ENCODE results near the gene POC1A. TPM values are rescaled to one million over a fixed set of nuclear protein-coding genes. Genes with fewer than 3 reads are reported as not detected.

POC1A gene
- total RNA-seq, 1 experiment from 2014 or later: 29.0 TPM

DNA sequence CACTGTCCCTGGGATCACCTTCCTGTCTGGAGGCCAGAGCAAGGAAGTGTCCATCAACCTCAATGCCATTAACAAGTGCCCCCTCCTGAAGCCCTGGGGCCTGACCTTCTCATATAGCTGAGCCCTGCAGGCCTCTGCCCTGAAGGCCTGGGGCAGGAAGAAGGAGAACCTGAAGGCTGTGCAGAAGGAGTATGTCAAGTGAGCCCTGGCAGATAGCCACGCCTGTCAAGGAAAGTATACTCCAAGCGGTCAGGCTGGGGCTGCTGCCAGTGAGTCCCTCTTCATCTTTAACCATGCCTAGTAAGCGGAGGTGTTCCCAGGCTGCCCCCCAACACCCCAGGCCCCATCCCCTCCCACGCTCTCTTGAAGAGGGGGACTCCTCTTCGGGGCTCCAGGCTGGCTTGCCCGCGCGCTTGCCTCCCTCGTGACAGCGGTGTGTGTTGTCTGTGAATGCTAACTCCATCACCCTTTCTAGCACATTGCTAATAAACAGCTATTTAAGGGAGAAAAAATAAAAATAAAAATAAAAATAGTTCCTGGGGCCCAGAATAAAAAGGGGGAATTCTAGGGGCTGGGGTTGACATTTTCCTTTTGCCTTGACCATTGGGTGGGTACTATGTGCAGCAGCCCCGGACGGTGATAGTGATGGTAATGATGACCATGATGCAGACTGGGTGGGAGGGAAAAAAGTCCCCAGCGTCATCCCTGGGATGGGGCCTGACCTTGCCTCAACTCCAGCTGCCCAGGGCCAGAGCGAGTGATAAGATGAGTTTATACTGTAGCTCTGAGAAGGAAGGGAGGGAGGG is 40.5 kb upstream of the POC1A start:
- no peak overlapping the region for H2BK5ac ChIP-seq (ENCODE audit: insufficient read length, low read length)
- H3K56ac ChIP-seq (ENCODE audit: insufficient read length, low read depth, low read length): no peak overlapping the region
- H3K27ac Mint-ChIP-seq: no peak overlapping the region
- H3K27ac ChIP-seq (ENCODE audit: insufficient read length, low read depth, low read length): no peak overlapping the region
- H3K4me1 Mint-ChIP-seq: peaks cover 19 to 26% of the 10 kb centered on the region in 2 experiments
- no peaks in the 10 kb centered on the region; the same call in 1 of the 2 replicates for H3K27me3 ChIP-seq (ENCODE audit: insufficient read depth, low read length)
- no CpG with 5 or more reads among the region's 14 CpGs for WGBS (ENCODE audit: extremely low coverage, insufficient read length, low lambda C conversion rate)
- peaks cover 3 to 8% (median 5%) of the 10 kb centered on the region in 3 experiments; a peak in 5 of 7 replicates for H3K36me3 Mint-ChIP-seq (ENCODE audit: insufficient read depth in 1 of 3, low read depth in 3 of 3)
- no peaks in the 10 kb centered on the region for H3K4me1 ChIP-seq (ENCODE audit: insufficient read depth, low read length)
- no peak overlapping the region for H4K8ac ChIP-seq (replicated peaks; ENCODE audit: insufficient read length, low read depth, low read length)
- H3K9me3 ChIP-seq (ENCODE audit: control insufficient read depth, low read depth, low read length): no peaks in the 10 kb centered on the region
- no peak overlapping the region for H3K4me2 ChIP-seq (ENCODE audit: insufficient read depth, insufficient read length, low read length)
- peaks cover 7% of the 10 kb centered on the region for H3K23me2 ChIP-seq (ENCODE audit: insufficient read length, low read depth, low read length, poor library complexity, severe bottlenecking)
- H2AK5ac ChIP-seq (ENCODE audit: insufficient read length, low read length): no peak overlapping the region
- no peaks in the 10 kb centered on the region for H3K9me3 Mint-ChIP-seq
- H3K27me3 Mint-ChIP-seq (ENCODE audit: low read depth): peaks cover 12% of the 10 kb centered on the region
- H3K79me1 ChIP-seq (ENCODE audit: insufficient read depth, low read depth, low read length, poor library complexity, severe bottlenecking): no peaks in the 10 kb centered on the region
- H3K4me3 Mint-ChIP-seq: no peak overlapping the region
- H2BK120ac ChIP-seq (ENCODE audit: low read depth, low read length, poor library complexity, severe bottlenecking): no peak overlapping the region
- H2BK15ac ChIP-seq (ENCODE audit: low read depth, low read length): no peak overlapping the region
- H3K4ac ChIP-seq (ENCODE audit: low read depth, low read length): no peak overlapping the region
- H3K18ac ChIP-seq (ENCODE audit: insufficient read length, low read depth, low read length): no peak overlapping the region
- H3T11ph ChIP-seq (ENCODE audit: low read length): no peak overlapping the region
- no peak overlapping the region for H2AFZ ChIP-seq (ENCODE audit: low read length)
- no peaks in the 10 kb centered on the region for H4K20me1 ChIP-seq (ENCODE audit: control insufficient read depth, insufficient read depth, insufficient read length)
- H2BK20ac ChIP-seq (ENCODE audit: low read depth, low read length, poor library complexity, severe bottlenecking): no peak overlapping the region
- no peak overlapping the region for H4K91ac ChIP-seq (ENCODE audit: insufficient read length, low read depth, low read length)
- no peak overlapping the region for H4K5ac ChIP-seq (ENCODE audit: insufficient read length, low read depth, low read length)
- H2BK12ac ChIP-seq (ENCODE audit: insufficient read length, low read depth, low read length): no peak overlapping the region
- H3K79me2 ChIP-seq (ENCODE audit: insufficient read depth, low read length): no peaks in the 10 kb centered on the region
- no peak for DNase-seq
- no peak overlapping the region for H3K9ac ChIP-seq (ENCODE audit: extremely low read depth, insufficient read length, low read length)
- no peak overlapping the region for H3K23ac ChIP-seq (ENCODE audit: insufficient read length, low read depth, low read length)
- no peak overlapping the region for H3K14ac ChIP-seq (ENCODE audit: insufficient read depth, low read length)
- TF ChIP-seq CTCF (conservative IDR thresholded peaks at IDR 0.05): no peak

All from H9 (cell line).